Osteoblast (primary cell): ENCODE results near the gene OBSL1. TPM values are rescaled to one million over a fixed set of nuclear protein-coding genes. Genes with fewer than 3 reads are reported as not detected.

ENCODE experiments used
- DNase-seq: peaks from one replicate; pipeline ENCODE4 v3.0.0; 2011; ENCODE audit warnings: low spot score, mixed read lengths; ENCODE audit not compliant: insufficient read length; ENCODE audit errors: missing footprints
- H2AFZ ChIP-seq: 2 replicates; pipeline ENCODE4 v1.6.0; 2011; ENCODE audit warnings: mild to moderate bottlenecking, low read length
- H3K27ac ChIP-seq: 2 replicates; pipeline ENCODE4 v1.5.1; 2011; ENCODE audit warnings: mild to moderate bottlenecking, low read depth, low read length, moderate library complexity
- H3K27me3 ChIP-seq: 2 replicates; pipeline ENCODE4 v1.6.0; 2012; ENCODE audit warnings: mild to moderate bottlenecking, control low read depth, inconsistent platforms, low read length, moderate library complexity; ENCODE audit not compliant: insufficient read depth
- H3K36me3 ChIP-seq: 2 replicates; pipeline ENCODE4 v1.5.1; 2011; ENCODE audit warnings: mild to moderate bottlenecking, low read length, control low read depth, moderate library complexity; ENCODE audit not compliant: insufficient read depth
- H3K4me1 ChIP-seq: 2 replicates; pipeline ENCODE4 v1.5.1; 2011; ENCODE audit warnings: mild to moderate bottlenecking, low read length, control low read depth, moderate library complexity; ENCODE audit not compliant: insufficient read depth
- H3K4me2 ChIP-seq: 2 replicates; pipeline ENCODE4 v1.6.0; 2011; ENCODE audit warnings: mild to moderate bottlenecking, low read length; ENCODE audit not compliant: insufficient read depth
- H3K4me3 ChIP-seq: fragments of 200-600 bp; sonication (generic); 3 replicates; pipeline ENCODE4 v1.5.1; 2012; ENCODE audit warnings: mild to moderate bottlenecking, low read length, inconsistent platforms; ENCODE audit not compliant: insufficient read depth
- H3K79me2 ChIP-seq: 2 replicates; pipeline ENCODE4 v1.6.0; 2012; ENCODE audit warnings: mild to moderate bottlenecking, low read length, control low read depth, inconsistent platforms; ENCODE audit not compliant: insufficient read depth
- H3K9me3 ChIP-seq: 2 replicates; pipeline ENCODE4 v1.5.1; 2011; ENCODE audit warnings: low read depth, low read length, control low read depth
- H4K20me1 ChIP-seq: 2 replicates; pipeline ENCODE4 v1.6.0; 2012; ENCODE audit warnings: mild to moderate bottlenecking, low read length, control low read depth; ENCODE audit not compliant: insufficient read depth
- CTCF ChIP-seq: IDR thresholded peaks from 2 replicates; pipeline ENCODE4 v1.5.1; 2011; ENCODE audit warnings: mild to moderate bottlenecking, low read depth, low read length, moderate library complexity; ENCODE audit errors: extremely low read depth
- total RNA-seq: library from RNA; depleted of rRNA; stranded (reverse); fragments of >200 nt; gene quantifications from 2 replicates; pipeline ENCODE4 v1.2.3, GENCODE V29; 2012

Gene OBSL1
- total RNA-seq, 1 donor = 65.9 TPM

DNA sequence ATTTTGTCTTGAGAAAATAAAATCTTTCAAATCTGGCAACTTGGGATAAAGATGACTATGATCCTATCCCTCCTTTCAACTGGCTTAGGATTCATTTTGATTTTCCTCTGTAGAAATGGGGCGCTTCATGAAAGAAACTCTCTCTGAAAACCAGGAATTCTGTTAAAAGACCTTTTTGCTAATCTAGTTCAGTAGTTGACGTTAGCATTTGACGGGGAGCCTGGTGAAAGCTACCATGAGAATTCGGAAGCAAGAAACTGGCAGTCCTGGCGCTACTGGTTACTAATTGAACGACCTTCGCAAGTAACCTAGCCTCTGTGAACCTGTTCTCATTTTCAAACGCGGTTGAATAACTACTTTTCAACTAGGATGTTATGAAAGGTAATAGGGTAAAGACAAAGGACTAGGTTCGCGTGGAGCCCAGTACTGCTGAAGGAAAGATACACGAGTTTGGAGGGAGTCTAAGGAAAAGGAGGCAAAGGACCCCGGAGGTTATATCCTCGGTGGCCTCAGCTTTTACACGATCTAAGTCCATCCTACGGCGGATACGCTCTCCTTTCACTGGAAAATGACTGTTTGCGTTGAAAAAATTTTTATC is 25.7 kb upstream of the OBSL1 start:
- no peak for DNase-seq
- no peak for TF ChIP-seq CTCF
- H2AFZ ChIP-seq = peak overlapping the region; percentile 98

DNA sequence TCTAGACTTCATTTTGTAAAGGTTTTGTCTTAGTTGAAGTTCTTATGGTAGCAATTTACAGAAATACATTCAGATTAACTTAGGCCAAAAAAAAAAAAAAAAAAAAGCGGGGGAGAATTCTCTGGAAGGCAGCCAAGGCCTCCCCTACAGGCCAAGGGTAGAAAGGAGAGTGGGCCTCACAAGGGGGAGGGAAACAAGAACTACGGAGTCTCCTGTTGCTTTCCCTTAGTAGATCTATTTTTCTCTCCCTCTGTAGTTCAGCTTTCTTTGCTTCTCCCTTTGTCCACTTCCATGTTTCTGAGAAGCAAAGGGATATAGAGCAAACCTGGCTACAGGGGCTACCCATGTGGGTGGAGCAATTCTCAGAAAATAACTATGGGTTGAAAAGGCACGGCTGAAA is 23.9 kb upstream of the OBSL1 start:
- Histone ChIP-seq H4K20me1 (no peaks in the 10 kb centered on the region), H3K27me3 (no peaks in the 10 kb centered on the region), H3K4me2 (no peak overlapping the region), H3K79me2 (peaks cover 8% of the 10 kb centered on the region), H3K36me3 (no peaks in the 10 kb centered on the region), H3K4me1 (peaks cover 18% of the 10 kb centered on the region), H2AFZ (no peak overlapping the region), H3K4me3 (no peak overlapping the region), H3K27ac (no peak overlapping the region), H3K9me3 (no peaks in the 10 kb centered on the region)
- no peak for DNase-seq
- TF ChIP-seq CTCF = no peak

More for the DNA sequence above, 25.7 kb upstream of the OBSL1 start:
- Histone ChIP-seq H3K36me3 (peaks cover 5% of the 10 kb centered on the region), H3K4me3 (peak overlapping the region; percentile 89), H3K27me3 (no peaks in the 10 kb centered on the region), H3K27ac (peak overlapping the region; percentile 91), H3K9me3 (no peaks in the 10 kb centered on the region), H3K4me2 (peak overlapping the region; percentile 99), H4K20me1 (no peaks in the 10 kb centered on the region), H3K4me1 (peaks cover 18% of the 10 kb centered on the region), H3K79me2 (peaks cover 8% of the 10 kb centered on the region)

GRCh38 chr2:219593154-219593553 is 21.8 kb upstream of the OBSL1 start:
- no peaks in the 10 kb centered on the region for H3K9me3 ChIP-seq
- no peak overlapping the region for H3K4me3 ChIP-seq
- H3K27ac ChIP-seq = no peak overlapping the region
- no peak for DNase-seq
- H3K4me1 ChIP-seq = peaks cover 11% of the 10 kb centered on the region
- H3K36me3 ChIP-seq = no peaks in the 10 kb centered on the region
- H2AFZ ChIP-seq = no peak overlapping the region
- no peaks in the 10 kb centered on the region for H4K20me1 ChIP-seq
- H3K4me2 ChIP-seq = no peak overlapping the region
- no peaks in the 10 kb centered on the region for H3K27me3 ChIP-seq
- no peak for TF ChIP-seq CTCF
- peaks cover under 1% of the 10 kb centered on the region for H3K79me2 ChIP-seq

DNA sequence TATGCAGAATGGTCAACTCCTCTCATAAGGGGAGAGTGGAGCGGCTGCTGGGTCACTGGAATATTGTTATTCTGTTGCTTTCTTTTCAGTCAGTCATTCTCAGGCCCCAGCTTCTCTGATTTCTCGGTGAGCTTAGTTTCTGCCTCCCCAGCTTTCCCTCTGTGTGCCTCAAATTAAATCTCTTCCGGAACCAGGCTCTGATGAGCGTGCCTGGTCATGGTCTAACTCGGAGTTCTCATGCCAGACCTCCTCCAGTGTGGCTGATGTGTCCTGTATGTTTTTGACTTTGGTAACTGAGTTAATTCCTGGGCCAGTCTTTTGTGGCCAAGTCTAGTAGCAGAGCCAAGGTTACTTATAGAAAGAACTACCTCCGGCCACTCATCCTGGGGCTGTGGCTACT is 21.4 kb upstream of the OBSL1 start:
- Histone ChIP-seq H3K4me1 (peaks cover 11% of the 10 kb centered on the region), H3K27ac (no peak overlapping the region), H3K4me2 (no peak overlapping the region), H4K20me1 (no peaks in the 10 kb centered on the region), H2AFZ (peak overlapping the region; percentile 70), H3K36me3 (no peaks in the 10 kb centered on the region), H3K9me3 (no peaks in the 10 kb centered on the region), H3K4me3 (no peak overlapping the region), H3K27me3 (no peaks in the 10 kb centered on the region), H3K79me2 (no peaks in the 10 kb centered on the region)
- TF ChIP-seq CTCF = no peak
- DNase-seq = no peak
